Measurements from ENCODE around the gene HOXA10. TPM values are rescaled to one million over a fixed set of nuclear protein-coding genes. Genes with fewer than 3 reads are reported as not detected.

The HOXA10 gene
- total RNA-seq, 1 experiment from 2014 or later, result not detected

- DNase-seq, result no peak
- peak overlapping the region; percentile 20 for H3K4me2 ChIP-seq (ENCODE audit: insufficient read depth, insufficient read length, low read length)
- H4K91ac ChIP-seq (ENCODE audit: insufficient read length, low read depth, low read length), result no peak overlapping the region
- H2BK120ac ChIP-seq (ENCODE audit: low read depth, low read length, poor library complexity, severe bottlenecking), result no peak overlapping the region
- H2BK12ac ChIP-seq (ENCODE audit: insufficient read length, low read depth, low read length), result no peak overlapping the region
- Mint-ChIP-seq H3K36me3 (ENCODE audit: insufficient read depth in 1 of 3, low read depth in 3 of 3) (no peaks in the 10 kb centered on the region; a peak in 1 of 7 replicates), H3K9me3 (peaks cover 0 to 10% of the 10 kb centered on the region in 2 experiments; a peak in 2 of 5 replicates), H3K4me1 (no peaks in the 10 kb centered on the region), H3K4me3 (peak overlapping the region; percentile 46 to 60; a peak in 3 of 5 replicates), H3K27me3 (ENCODE audit: low read depth) (peaks cover 97% of the 10 kb centered on the region), H3K27ac (no peak overlapping the region)
- no peak overlapping the region for H3T11ph ChIP-seq (ENCODE audit: low read length)
- H3K27ac ChIP-seq (ENCODE audit: insufficient read length, low read depth, low read length), result no peak overlapping the region
- H4K5ac ChIP-seq (ENCODE audit: insufficient read length, low read depth, low read length), result no peak overlapping the region
- no peaks in the 10 kb centered on the region for H3K23me2 ChIP-seq (ENCODE audit: insufficient read length, low read depth, low read length, poor library complexity, severe bottlenecking)
- H3K79me2 ChIP-seq (ENCODE audit: insufficient read depth, low read length), result no peaks in the 10 kb centered on the region
- no peaks in the 10 kb centered on the region for H3K79me1 ChIP-seq (ENCODE audit: insufficient read depth, low read depth, low read length, poor library complexity, severe bottlenecking)
- H3K27me3 ChIP-seq (ENCODE audit: insufficient read depth, low read length), result peaks cover 95% of the 10 kb centered on the region
- no peak overlapping the region for H3K18ac ChIP-seq (ENCODE audit: insufficient read length, low read depth, low read length)
- H4K8ac ChIP-seq (replicated peaks; ENCODE audit: insufficient read length, low read depth, low read length), result no peak overlapping the region
- H3K23ac ChIP-seq (ENCODE audit: insufficient read length, low read depth, low read length), result no peak overlapping the region
- no peak overlapping the region for H3K9ac ChIP-seq (ENCODE audit: extremely low read depth, insufficient read length, low read length)
- no peak overlapping the region for H3K14ac ChIP-seq (ENCODE audit: insufficient read depth, low read length)
- no peak overlapping the region for H2BK15ac ChIP-seq (ENCODE audit: low read depth, low read length)
- H2AFZ ChIP-seq (ENCODE audit: low read length), result no peak overlapping the region
- TF ChIP-seq CTCF (conservative IDR thresholded peaks at IDR 0.05), result no peak
- no peak overlapping the region for H3K56ac ChIP-seq (ENCODE audit: insufficient read length, low read depth, low read length)
- no peak overlapping the region for H2BK20ac ChIP-seq (ENCODE audit: low read depth, low read length, poor library complexity, severe bottlenecking)
- peaks cover 3% of the 10 kb centered on the region for H4K20me1 ChIP-seq (ENCODE audit: control insufficient read depth, insufficient read depth, insufficient read length)
- H2AK5ac ChIP-seq (ENCODE audit: insufficient read length, low read length), result no peak overlapping the region
- H3K9me3 ChIP-seq (ENCODE audit: control insufficient read depth, low read depth, low read length), result no peaks in the 10 kb centered on the region
- no CpG with 5 or more reads among the region's 12 CpGs for WGBS (ENCODE audit: extremely low coverage, insufficient read length, low lambda C conversion rate)
- no peaks in the 10 kb centered on the region for H3K4me1 ChIP-seq (ENCODE audit: insufficient read depth, low read length)
- H3K4ac ChIP-seq (ENCODE audit: low read depth, low read length), result no peak overlapping the region
- no peak overlapping the region for H2BK5ac ChIP-seq (ENCODE audit: insufficient read length, low read length)
Observed at GRCh38 chr7:27131390-27131819, 42.7 kb downstream of the HOXA10 start.
